ENCODE measurements around the gene ANKRD11. TPM values are rescaled to one million over a fixed set of nuclear protein-coding genes. Genes with fewer than 3 reads are reported as not detected.
"Not testable (repeated sequence)": the region's sequence is repeated elsewhere in the genome, so short reads cannot be mapped to it uniquely, and the experiment has no call there.

The ANKRD11 gene
- total RNA-seq, 4 donors from 2014 or later = 67.0 to 107 (median 88.9) TPM

DNA sequence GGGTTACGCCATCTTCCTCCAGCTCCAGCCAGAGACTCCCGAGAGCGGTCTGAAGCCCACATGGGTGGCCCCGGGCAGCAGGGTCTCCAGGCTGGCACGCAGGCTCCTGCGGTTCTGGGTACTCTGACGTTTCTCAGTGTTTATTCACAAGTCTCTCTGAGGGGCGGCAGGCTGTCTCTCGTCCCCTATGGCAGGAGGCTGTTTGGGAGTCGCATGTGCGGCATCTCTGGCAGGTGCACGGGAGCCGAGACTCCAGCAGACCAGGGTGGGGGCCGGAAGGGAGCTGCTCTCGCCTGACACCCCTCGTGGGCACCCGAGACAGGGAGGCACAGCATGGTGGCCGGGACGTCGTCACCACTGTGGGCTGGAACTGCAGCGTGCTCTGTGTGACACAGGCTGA is 224.7 kb downstream of the ANKRD11 start:
- H3K36me3 ChIP-seq = peaks cover 0 to 55% of the 10 kb centered on the region in 2 donors
- no peak for ATAC-seq
- WGBS, 2 donors (ENCODE audit: low coverage in 1 of 2) = 60% methylated on average over 1 of the region's 21 CpGs; no CpG with 5 or more reads in 1 of the 2 donors

DNA sequence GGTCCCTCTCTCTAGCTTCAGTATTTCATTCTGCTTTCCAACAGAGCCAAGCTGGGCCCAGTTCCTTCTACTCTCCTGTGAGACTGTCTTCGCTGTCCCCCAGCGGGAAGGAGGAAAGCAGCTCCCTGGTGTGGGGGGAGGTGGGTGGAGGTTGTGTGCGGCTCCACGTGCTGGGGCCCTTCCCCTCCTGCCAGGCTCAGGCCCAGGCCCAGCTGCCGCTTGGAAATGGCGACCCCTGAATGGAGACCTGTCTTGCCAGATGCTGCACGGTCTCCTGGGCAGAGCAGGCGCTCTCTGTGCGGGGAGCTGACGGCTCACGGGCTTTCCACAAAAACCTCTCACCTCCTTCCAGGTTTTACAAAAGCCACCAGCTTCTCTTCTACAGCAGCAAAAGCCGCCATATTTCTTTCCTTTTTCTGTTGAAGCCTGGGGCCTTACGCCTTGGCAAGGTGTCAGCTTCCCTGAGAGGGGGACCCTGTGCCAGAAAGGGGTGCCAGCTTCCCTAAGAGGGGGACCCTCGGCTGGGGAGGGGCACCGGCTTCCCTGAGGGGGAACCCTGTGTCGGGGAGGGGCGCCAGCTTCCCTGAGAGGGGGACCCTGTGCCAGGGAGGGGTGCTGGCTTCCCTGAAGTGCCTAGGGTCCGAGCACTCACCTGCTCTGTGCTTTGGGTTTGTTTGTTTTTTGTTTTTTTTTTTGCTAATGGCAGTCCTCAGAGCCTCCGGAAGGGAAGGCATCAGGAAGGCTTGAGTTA is 225.4 kb downstream of the ANKRD11 start:
- Histone ChIP-seq H3K4me1 (no peaks in the 10 kb centered on the region), H3K27ac (no peak overlapping the region), H3K36me3 (peaks cover 0 to 48% of the 10 kb centered on the region in 2 donors), H3K27me3 (no peaks in the 10 kb centered on the region), H3K9me3 (no peaks in the 10 kb centered on the region), H3K4me3 (no peak overlapping the region)
- 73% methylated on average over 2 of the region's 19 CpGs; no CpG with 5 or more reads in 1 of the 2 donors for WGBS, 2 donors (ENCODE audit: low coverage in 1 of 2)
- TF ChIP-seq POLR2A (IDR thresholded peaks at IDR 0.05) = no peak
- TF ChIP-seq POLR2AphosphoS5 (IDR thresholded peaks at IDR 0.05) = no peak
- TF ChIP-seq, protein P1, sequence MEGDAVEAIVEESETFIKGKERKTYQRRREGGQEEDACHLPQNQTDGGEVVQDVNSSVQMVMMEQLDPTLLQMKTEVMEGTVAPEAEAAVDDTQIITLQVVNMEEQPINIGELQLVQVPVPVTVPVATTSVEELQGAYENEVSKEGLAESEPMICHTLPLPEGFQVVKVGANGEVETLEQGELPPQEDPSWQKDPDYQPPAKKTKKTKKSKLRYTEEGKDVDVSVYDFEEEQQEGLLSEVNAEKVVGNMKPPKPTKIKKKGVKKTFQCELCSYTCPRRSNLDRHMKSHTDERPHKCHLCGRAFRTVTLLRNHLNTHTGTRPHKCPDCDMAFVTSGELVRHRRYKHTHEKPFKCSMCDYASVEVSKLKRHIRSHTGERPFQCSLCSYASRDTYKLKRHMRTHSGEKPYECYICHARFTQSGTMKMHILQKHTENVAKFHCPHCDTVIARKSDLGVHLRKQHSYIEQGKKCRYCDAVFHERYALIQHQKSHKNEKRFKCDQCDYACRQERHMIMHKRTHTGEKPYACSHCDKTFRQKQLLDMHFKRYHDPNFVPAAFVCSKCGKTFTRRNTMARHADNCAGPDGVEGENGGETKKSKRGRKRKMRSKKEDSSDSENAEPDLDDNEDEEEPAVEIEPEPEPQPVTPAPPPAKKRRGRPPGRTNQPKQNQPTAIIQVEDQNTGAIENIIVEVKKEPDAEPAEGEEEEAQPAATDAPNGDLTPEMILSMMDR (IDR thresholded peaks at IDR 0.05) = no peak
- TF ChIP-seq EP300 (IDR thresholded peaks at IDR 0.05) = no peak
- ATAC-seq = no peak

More for the DNA sequence above, 224.7 kb downstream of the ANKRD11 start:
- Histone ChIP-seq H3K27ac (no peak overlapping the region), H3K27me3 (no peaks in the 10 kb centered on the region), H3K4me1 (no peaks in the 10 kb centered on the region), H3K4me3 (no peak overlapping the region), H3K9me3 (no peaks in the 10 kb centered on the region)
- TF ChIP-seq, protein P1 (IDR thresholded peaks at IDR 0.05) = no peak
- TF ChIP-seq EP300 (IDR thresholded peaks at IDR 0.05) = no peak
- TF ChIP-seq POLR2AphosphoS5 (IDR thresholded peaks at IDR 0.05) = no peak
- TF ChIP-seq POLR2A (IDR thresholded peaks at IDR 0.05) = no peak

DNA sequence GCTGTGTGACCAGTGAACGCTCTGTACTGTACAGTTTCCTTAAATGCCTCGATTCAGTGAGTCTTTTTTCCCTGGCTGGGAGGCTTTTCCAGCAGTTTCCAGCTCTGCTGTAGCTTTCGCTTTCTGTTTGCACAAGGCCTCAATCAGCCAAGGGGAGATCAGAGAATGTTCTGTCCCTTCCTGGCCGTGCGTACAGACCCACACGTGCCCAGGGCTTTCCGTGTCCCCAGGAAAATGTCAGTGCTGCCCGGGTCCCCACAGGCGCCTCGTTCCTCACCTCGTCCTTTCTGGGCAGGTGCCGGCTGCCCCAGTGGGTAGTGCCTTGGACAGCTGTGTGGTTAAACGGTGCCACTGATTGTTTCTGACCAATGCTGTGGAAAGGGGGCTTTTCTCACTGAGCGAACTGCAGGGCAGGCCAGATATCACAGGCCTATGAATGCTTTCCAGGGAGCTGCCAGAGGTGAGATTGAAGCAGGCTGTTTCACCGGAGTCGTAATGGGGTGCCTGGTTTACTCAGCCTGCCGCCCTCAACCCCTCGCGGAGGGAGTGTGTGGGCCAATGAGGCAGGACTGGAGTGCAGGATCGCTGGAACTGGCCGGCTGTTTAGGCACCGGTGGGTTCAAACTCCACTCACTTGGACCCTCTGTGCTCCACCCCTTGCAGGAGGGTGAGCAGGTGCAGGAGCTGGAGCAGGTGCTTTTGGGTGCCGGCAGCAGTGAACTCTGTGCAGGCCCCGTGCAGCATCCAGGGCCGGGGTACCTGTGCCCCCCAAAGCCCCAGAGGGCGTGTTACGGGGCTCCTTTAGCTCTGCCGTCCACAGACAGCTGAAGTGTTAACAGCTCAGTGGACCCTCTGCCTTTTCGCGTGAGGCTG is 228.4 kb downstream of the ANKRD11 start:
- Histone ChIP-seq H3K4me3 (peak overlapping the region in 1 of 2 donors; percentile 12), H3K27me3 (peaks cover 21% of the 10 kb centered on the region), H3K36me3 (peaks cover 0 to 26% of the 10 kb centered on the region in 2 donors), H3K9me3 (no peaks in the 10 kb centered on the region), H3K4me1 (peaks cover 0 to 11% (median 6%) of the 10 kb centered on the region in 3 donors), H3K27ac (peak overlapping the region in 1 of 4 donors; percentile 12)
- WGBS, 2 donors (ENCODE audit: low coverage in 1 of 2) = 49 to 72% methylated on average over 2 to 9 of the region's 30 CpGs
- no peak for TF ChIP-seq POLR2AphosphoS5 (IDR thresholded peaks at IDR 0.05)
- TF ChIP-seq, protein P1 (IDR thresholded peaks at IDR 0.05) = no peak
- TF ChIP-seq EP300 (IDR thresholded peaks at IDR 0.05) = no peak
- no peak for TF ChIP-seq POLR2A (IDR thresholded peaks at IDR 0.05)
- ATAC-seq = no peak

DNA sequence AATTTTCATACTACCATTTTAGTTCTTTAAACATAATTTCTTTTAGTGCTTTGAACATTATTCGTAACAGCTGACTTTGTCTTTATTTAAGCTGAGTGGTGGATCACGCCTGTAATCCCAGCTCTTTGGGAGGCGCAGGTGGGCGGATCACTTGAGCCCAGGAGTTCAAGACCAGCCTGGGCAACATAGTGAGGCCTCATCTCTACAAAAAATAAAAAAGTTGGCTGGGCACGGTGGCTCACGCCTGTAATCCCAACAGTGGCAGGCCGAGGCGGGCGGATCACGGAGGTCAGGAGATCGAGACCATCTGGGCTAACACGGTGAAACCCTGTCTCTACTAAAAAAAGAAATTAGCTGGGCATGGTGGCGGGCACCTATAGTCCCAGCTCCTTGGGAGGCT is 230.5 kb downstream of the ANKRD11 start:
- not testable (repeated sequence) for H3K9me3 ChIP-seq, H3K27ac ChIP-seq, ATAC-seq, H3K36me3 ChIP-seq, H3K4me3 ChIP-seq
- Histone ChIP-seq H3K27me3 (peaks cover 31% of the 10 kb centered on the region), H3K4me1 (peaks cover 0 to 16% (median 10%) of the 10 kb centered on the region in 3 donors)
- 90 to 100% methylated on average over 1 to 2 of the region's 13 CpGs for WGBS, 2 donors (ENCODE audit: low coverage in 1 of 2)

DNA sequence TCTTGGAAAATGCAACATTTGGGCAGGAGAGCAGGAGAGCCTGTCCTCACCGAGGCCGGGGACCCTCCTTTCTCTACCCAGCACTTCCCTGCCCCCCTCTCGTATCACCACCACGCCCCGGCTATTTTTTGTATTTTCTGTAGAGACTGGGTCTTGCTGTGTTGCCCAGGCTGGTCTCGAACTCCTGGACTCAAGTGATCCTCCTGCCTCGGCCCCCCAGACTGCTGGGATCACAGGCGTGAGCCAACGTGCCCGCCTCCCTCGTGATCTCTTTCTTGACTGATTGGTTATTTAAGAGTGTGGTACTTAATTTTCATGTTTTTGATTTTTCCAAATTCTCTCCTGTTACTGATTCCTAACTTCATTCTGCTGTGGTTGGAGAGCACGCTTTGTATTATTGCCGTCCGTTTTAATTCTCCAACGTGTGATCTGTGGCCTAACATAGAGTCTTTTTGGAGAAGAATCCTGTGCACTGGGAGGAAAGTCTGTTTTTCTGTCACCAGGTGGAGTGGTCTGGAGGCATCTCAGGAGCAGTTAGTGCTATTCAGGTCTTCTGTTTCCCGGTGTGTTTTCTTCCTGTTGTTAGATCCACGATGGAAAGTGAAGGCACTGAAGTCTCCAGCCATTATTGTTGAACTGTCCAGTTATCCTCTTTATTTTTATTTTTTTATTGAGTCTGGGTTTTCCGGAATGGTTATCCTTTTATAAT is 232.4 kb downstream of the ANKRD11 start:
- Histone ChIP-seq H3K36me3 (no peaks in the 10 kb centered on the region), H3K9me3 (no peaks in the 10 kb centered on the region), H3K4me1 (peaks cover 0 to 16% (median 10%) of the 10 kb centered on the region in 3 donors), H3K27ac (no peak overlapping the region), H3K4me3 (peak overlapping the region in 1 of 2 donors; percentile 50), H3K27me3 (peaks cover 31% of the 10 kb centered on the region)
- 63 to 66% methylated on average over 14 to 16 of the region's 18 CpGs for WGBS, 2 donors (ENCODE audit: low coverage in 1 of 2)
- TF ChIP-seq EP300 (IDR thresholded peaks at IDR 0.05) (no peak), POLR2A (IDR thresholded peaks at IDR 0.05) (no peak), POLR2AphosphoS5 (IDR thresholded peaks at IDR 0.05) (no peak)
- TF ChIP-seq, protein P1 (IDR thresholded peaks at IDR 0.05) = no peak
- no peak for ATAC-seq
